A204.1 (cell line): ENCODE data around the gene GLOD4.
"Not testable (repeated sequence)": the region's sequence is repeated elsewhere in the genome, so short reads cannot be mapped to it uniquely, and the experiment has no call there.

Experiments used
- FAIRE-seq: peaks from 2 replicates; lab custom pipeline; 2012; peaks lifted over from hg19 to GRCh38; lab: Jason Lieb, UNC

GLOD4 gene

GRCh38 chr17:781805-782731 lies at the start of gene GLOD4, which contains the start of gene MRM3:
Gene GLOD4 (minus strand): TSS chr17:782280. CDS start chr17:782255, 25 bp downstream.
Gene MRM3 (plus strand): TSS chr17:782353. CDS start chr17:782379, 26 bp downstream.
- FAIRE-seq: no peak

DNA sequence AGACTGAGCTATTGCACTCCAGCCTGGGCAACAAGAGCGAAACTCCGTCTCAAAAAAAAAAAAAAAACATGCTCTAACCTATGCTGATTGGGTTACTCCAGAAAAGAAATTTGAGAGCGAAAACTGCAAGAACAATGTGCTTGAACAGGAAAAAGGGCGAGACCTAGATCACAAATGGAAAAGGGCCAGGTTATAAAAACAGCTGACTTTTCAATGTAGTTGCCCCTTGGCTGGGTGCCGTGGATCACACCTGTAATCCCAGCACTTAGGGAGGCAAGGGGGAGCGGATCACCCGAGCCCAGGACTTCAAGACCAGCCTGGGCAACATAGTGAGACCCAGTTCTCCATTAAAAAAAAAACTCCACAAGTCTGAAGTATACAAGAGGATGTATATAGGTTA lies 48.9 kb upstream of the GLOD4 start:
- no peak for FAIRE-seq

DNA sequence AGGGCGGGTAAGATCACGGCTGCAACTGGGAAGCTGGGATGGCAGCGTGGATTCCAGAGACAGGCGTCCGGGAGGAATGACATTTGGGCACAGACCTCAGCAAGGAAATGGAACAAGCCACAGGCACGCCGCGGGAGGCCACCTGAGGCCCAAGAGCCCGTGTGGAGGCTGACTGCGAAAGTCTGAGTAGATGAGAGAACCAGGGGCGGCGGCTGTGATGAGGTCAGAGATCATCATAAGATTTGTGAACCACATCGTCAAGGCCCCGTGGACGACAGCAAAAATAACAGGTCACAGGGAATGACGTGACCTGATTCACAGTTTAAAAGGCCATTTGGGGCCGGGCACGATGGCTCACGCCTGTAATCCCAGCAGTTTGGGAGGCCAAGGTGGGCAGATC lies 48.3 kb upstream of the GLOD4 start:
- FAIRE-seq: no peak

- not testable (repeated sequence) for FAIRE-seq
Observed at GRCh38 chr17:829614-830013, 47.5 kb upstream of the GLOD4 start.

DNA sequence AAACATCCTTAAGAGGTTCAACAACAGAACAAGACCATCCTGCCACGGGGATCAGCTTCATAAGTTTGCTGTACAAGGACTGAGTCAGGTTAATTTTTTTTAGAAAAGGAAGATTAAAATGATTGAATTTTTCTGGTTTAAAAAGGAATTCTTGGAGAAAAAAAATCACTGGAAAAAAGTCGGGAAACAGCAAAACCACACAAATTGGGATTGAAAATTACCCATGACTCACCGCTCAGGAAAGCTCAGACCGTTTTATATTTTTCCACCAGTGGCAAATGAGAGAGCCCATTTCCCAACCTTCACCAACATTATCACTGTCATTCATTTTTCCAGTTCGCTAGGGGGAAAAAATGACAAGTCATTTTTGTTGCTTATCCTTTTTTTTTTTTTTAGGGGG lies 46.7 kb upstream of the GLOD4 start:
- no peak for FAIRE-seq

DNA sequence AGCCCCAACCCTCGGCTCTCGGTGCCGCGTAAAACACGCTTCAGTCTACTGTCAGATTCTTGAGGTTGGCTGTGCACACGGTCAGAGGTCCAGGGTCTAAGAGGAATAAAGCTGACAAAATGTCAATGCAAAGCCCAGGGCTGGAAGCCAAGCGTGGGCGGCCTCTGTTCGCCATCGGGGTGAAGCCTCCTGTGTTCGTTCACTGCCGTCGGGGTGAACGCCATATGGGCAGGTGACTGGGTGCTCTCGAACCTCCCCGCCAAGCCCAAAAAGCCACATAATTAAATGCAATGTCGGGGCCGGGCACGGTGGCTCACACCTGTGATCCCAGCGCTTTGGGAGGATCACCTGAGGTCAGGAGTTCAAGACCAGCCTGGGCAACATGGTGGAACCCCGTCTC lies 44.7 kb upstream of the GLOD4 start:
- FAIRE-seq: no peak

GRCh38 chr17:825216-825615 lies 43.1 kb upstream of the GLOD4 start:
- FAIRE-seq: no peak

DNA sequence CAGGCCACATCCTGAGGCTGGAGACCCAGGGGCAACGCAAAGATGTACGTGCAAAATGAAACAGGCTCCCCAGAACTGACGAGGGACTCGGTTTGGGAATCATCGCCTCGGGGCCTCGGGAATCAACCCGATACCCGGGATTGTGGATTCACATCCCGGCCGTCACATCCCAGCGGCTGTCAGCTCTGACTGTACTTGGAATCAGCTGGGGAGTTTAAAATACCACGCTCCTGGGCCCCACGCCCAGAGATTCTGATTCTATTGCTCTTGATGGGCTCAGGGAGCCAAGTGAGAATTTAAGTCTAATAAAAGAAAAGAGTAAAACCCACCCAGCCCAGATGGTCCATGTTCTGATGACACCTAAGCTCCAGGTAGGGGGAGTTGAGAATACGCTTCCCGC lies 42.3 kb upstream of the GLOD4 start:
- no peak for FAIRE-seq

GRCh38 chr17:823501-823902 lies 41.4 kb upstream of the GLOD4 start:
- FAIRE-seq: no peak

GRCh38 chr17:819251-819650 lies 37.2 kb upstream of the GLOD4 start:
- no peak for FAIRE-seq

DNA sequence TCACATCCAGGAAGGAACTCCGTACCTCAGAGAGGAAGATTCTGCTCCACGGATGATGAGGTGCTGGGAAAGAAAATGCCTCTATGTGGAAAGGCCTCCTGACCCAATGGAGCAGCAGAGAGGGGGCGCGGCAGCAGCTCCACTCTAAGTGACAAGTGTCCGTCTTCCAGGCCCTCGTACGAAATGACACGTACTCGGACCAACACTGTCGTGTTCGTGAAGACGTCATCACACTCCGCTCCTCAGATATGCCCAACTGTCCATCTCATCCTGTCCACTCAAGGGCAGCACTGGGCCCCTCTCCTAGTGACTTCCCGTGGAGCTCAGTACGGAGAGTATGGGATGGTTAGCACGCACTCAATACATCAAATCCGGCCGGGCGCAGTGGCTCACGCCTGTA lies 32.3 kb upstream of the GLOD4 start:
- no peak for FAIRE-seq

- FAIRE-seq: no peak
Observed at GRCh38 chr17:812638-813204, 30.6 kb upstream of the GLOD4 start.

- FAIRE-seq: no peak
Observed at GRCh38 chr17:811051-811784, 29.1 kb upstream of the GLOD4 start.

DNA sequence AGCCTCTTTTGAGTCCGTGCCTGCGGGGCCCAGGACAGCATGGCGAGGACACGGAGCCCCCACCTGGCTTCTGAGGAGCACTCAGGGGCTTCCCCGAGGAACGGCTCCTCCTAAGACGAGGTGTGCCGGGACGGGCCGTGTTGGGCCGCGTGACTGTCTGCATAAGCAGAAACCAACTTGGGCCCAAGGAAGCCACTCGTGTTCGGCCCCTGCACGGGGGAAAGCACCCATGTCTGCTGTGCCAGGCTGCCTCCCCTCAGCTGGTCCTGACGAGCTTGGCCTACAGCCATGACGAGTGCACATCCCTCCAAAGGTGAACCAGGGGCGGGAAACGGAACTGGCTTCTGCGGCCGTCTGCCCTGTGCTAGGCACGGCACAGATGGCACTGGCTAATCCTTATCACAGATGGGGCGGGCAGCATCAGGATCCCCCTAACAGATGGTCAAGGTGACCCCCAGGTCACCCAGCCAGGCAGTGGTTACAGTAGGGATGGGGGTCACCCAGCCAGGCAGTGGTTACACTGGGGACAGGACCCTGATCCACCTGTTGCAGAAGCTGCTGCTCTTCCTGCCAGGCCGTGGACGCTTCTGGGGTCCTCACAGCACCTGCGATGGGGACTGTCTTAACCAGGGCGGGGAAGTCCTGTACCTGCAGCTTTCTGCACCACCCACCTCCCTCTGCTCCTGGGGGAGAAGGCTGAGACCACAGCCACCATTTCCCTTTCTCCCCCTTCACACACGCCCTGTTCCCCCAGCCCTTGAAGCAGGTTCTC lies 25.6 kb upstream of the GLOD4 start:
- no peak for FAIRE-seq

GRCh38 chr17:806781-807522 lies 24.9 kb upstream of the GLOD4 start:
- FAIRE-seq: no peak

DNA sequence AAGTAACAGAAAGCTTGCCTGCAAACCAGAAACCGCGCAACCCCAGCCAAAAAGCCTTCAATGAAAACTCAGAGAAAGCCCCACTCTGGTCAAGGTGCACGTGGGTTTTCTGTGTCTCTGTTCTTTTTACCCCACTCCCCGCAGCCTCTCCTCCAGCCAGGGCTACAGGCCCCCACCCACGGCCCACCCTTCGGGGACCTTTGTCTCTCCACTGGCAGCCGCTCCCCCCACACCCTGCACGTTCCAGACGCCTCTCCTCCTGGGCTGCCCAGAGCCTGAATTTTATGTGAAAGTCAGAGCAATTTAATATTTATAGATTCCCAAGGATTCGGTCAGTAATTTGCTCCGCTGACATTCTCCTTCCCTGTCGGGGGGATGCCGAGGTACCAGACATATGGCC lies 24.3 kb upstream of the GLOD4 start:
- FAIRE-seq: no peak

DNA sequence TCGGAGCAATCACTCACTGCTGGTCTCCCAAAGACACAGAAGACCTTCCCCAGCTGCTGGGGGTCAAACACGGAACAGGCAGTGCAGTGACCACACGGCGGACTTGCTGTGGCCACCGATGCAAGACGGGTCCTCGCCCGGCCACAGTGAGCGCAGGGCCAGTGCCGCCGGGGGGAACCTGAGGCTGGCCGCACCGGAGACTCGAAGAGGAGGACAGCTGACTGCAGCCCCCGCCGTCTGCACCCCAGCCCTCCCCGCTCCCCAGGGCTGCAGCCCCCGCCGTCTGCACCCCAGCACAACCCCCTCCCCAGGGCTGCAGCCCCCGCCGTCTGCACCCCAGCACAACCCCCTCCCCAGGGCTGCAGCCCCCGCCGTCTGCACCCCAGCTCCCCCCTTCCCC lies 23.8 kb upstream of the GLOD4 start:
- not testable (repeated sequence) for FAIRE-seq

GRCh38 chr17:804541-805435 lies 22.7 kb upstream of the GLOD4 start:
- FAIRE-seq: no peak

GRCh38 chr17:802901-803881 lies 21.1 kb upstream of the GLOD4 start:
- FAIRE-seq: no peak
